Rectal smooth muscle tissue (tissue), 1 donor: Measurements from ENCODE around the gene TMEM9B.

ENCODE experiments used
- H3K27ac ChIP-seq: one replicate; pipeline ENCODE4 v1.7.0; 2013; ENCODE audit warnings: low read depth, low read length, inconsistent platforms
- H3K27me3 ChIP-seq: one replicate; pipeline ENCODE4 v1.7.0; 2013; ENCODE audit warnings: low read length; ENCODE audit not compliant: control insufficient read depth, insufficient read depth
- H3K36me3 ChIP-seq: one replicate; pipeline ENCODE4 v1.7.0; 2013; ENCODE audit warnings: low read length; ENCODE audit not compliant: control insufficient read depth, insufficient read depth
- H3K4me1 ChIP-seq: one replicate; pipeline ENCODE4 v1.7.0; 2013; ENCODE audit warnings: low read length; ENCODE audit not compliant: control insufficient read depth, insufficient read depth
- H3K4me3 ChIP-seq: one replicate; pipeline ENCODE4 v1.7.0; 2013; ENCODE audit warnings: low read length
- H3K9ac ChIP-seq: one replicate; pipeline ENCODE4 v1.7.0; 2013; ENCODE audit warnings: low read length

Gene TMEM9B

DNA sequence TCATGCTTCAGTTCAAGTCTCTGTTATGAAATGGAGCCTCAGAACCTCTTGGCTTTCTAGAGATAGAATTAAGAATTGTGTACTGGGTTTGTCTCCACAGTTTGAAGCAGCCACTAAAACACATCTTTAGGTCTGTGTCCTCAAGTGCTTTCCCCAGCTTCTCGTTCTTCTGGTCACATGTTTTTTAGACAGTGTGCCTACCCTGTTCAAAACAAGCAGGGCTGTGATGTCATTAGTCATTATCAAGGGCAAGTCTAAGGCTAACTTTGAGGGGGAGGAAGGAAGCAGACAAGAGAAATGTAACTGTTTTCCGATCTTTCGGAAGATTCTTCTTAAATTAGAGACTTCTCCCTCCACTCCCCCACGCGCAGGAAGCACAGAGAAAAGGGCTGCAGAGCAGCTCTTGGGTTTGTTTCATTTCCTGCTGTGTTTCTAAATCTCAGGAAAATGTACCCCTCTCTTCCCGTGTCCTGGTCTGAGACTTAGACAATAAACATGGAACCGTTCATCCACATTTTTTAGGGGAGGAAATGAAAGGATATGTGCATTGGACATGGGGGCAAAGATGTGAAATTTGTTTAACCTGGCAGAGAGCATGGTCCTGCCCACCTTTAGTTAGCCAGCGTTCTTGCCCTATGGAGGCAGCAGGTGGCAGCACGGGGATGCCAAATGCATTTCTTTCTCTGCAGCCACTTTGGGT, 50.1 kb downstream of the TMEM9B start:
- peak overlapping the region; percentile 14 for H3K4me3 ChIP-seq
- peak overlapping the region; percentile 25 for H3K27ac ChIP-seq
- no peaks in the 10 kb centered on the region for H3K36me3 ChIP-seq
- no peaks in the 10 kb centered on the region for H3K27me3 ChIP-seq
- H3K4me1 ChIP-seq: peaks cover 20% of the 10 kb centered on the region
- H3K9ac ChIP-seq: no peak overlapping the region

DNA sequence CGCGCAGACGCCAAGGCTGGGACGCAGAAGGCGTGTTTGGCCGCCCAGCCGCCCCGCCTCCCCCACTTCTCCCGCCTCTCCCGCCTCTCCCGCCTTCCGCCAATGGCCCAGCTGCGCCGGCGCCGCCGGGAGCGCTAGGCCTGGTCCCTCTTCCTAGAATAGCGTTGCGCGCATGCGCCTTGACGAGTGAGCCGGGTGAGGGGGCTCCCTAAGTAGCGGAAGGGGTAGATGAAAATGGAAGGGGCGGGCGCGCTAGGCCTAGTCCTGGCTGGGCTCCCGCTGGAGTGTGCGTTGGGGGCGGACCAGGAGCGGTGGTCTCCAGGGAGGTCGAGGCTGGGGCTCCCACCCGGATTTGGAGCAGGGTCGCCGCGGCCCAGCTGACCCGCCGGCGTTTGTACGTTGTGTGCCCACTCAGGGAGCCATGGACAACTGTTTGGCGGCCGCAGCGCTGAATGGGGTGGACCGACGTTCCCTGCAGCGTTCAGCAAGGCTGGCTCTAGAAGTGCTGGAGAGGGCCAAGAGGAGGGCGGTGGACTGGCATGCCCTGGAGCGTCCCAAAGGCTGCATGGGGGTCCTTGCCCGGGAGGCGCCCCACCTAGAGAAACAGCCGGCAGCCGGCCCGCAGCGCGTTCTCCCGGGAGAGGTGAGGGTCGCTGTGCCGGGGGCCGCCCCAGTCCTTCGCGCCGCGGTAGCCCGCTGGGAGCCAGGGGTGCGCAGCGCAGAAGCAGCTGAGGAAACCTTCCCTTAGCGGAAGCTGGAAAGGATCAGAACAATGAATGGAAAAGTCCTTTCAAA, 53.0 kb downstream of the TMEM9B start, which contains the start of gene AKIP1:
AKIP1 (plus strand) TSS at position 161 of the 795 bp plus-strand sequence; CDS start at position 422, 261 bp downstream.
- Histone ChIP-seq H3K27ac (peak within 1 kb of the TSS; percentile 86), H3K36me3 (no peaks in the 10 kb centered on the region), H3K4me3 (peak within 1 kb of the TSS; percentile 71), H3K27me3 (no peaks in the 10 kb centered on the region), H3K9ac (peak within 1 kb of the TSS; percentile 46), H3K4me1 (peaks cover 6% of the 10 kb centered on the region)

DNA sequence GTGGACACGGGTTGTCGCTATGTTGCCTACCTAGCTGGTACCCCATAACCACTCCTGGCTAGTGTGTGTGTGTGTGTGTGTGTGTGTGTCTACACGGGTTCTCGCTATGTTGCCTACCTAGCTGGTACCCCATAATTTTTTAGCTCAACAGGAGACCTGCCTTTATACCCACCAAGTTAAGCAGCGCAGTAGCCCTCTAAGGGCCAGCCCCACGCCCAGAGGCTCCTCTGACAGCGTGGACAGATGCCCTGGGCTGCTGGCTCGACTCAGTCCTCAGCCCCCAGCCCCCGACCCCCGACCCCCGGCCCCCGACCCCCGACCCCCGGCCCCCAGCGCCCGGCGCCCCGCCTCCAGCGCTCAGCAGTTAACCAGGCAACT, 53.6 kb downstream of the TMEM9B start:
- no peaks in the 10 kb centered on the region for H3K36me3 ChIP-seq
- peaks cover 6% of the 10 kb centered on the region for H3K4me1 ChIP-seq
- no peaks in the 10 kb centered on the region for H3K27me3 ChIP-seq
- peak overlapping the region; percentile 34 for H3K9ac ChIP-seq
- peak overlapping the region; percentile 71 for H3K4me3 ChIP-seq
- H3K27ac ChIP-seq: no peak overlapping the region

DNA sequence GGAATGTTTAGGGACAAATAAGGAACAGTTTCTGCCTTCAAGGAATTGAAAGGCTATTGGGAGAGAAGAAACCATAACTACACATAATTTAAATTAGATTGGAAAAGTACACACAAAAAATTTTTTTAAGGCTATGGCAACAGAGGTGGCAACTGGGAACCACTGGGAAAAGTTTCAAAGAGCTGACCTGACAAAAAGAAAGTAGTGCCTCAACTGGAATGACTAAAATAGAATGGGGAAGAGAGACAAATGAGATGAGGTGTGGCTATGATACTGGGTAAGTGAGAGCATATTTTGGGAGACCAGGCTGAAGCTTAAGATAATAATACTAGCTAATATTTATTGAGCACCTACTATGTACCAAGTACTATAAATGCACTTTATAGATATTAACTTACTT, 56.1 kb downstream of the TMEM9B start:
- Histone ChIP-seq H3K9ac (no peak overlapping the region), H3K4me1 (peaks cover 4% of the 10 kb centered on the region), H3K27ac (no peak overlapping the region), H3K27me3 (no peaks in the 10 kb centered on the region), H3K36me3 (no peaks in the 10 kb centered on the region), H3K4me3 (no peak overlapping the region)

DNA sequence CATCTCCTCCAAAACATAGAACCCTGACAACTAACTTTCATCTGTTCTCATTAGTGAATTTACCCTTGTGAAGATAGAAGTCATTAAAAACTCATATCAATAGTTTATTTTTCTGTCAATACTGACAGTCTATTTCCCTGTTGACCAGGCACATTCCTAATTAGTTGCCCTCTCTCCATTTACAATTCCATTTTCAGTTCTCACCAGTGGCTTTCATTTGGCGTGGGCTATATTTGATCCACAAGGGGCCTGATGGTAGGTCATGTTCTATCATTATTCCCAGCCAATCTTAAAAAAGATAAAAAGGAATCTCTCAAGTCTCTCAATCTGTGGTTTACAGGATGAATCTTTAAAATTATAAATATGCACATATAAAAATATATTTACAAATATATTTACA, 57.1 kb downstream of the TMEM9B start:
- Histone ChIP-seq H3K27me3 (no peaks in the 10 kb centered on the region), H3K9ac (no peak overlapping the region), H3K4me3 (no peak overlapping the region), H3K36me3 (no peaks in the 10 kb centered on the region), H3K4me1 (no peaks in the 10 kb centered on the region), H3K27ac (no peak overlapping the region)

DNA sequence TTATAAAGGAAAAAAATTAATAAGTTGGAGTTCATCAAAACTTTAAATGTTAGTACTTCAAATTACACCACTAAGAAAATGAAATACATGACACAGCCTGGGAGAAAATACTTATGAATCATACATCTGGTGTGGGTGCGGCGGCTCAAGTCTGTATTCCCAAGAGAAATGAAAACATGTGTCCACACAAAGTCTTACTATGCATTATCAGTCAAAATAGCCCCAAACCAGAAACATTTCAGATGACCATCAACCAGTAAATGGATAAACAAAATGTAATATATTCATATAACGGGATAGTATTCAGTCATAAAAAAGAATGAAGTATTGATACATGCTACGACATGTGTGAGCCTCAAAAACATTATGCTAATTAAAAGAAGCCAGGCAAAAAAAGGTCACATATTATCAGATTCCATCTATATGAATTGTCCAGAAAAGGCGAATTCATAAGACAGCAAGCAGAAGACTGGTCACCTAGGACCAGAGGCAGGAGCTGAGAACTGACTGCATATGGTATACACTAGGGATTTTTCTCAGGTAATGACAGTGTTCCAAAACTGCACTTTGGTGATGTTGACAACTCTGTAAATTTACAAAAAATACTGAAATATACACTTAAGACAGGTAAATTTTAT, 58.6 kb downstream of the TMEM9B start:
- no peaks in the 10 kb centered on the region for H3K36me3 ChIP-seq
- no peak overlapping the region for H3K4me3 ChIP-seq
- H3K27ac ChIP-seq: no peak overlapping the region
- no peaks in the 10 kb centered on the region for H3K27me3 ChIP-seq
- H3K4me1 ChIP-seq: no peaks in the 10 kb centered on the region
- H3K9ac ChIP-seq: no peak overlapping the region

DNA sequence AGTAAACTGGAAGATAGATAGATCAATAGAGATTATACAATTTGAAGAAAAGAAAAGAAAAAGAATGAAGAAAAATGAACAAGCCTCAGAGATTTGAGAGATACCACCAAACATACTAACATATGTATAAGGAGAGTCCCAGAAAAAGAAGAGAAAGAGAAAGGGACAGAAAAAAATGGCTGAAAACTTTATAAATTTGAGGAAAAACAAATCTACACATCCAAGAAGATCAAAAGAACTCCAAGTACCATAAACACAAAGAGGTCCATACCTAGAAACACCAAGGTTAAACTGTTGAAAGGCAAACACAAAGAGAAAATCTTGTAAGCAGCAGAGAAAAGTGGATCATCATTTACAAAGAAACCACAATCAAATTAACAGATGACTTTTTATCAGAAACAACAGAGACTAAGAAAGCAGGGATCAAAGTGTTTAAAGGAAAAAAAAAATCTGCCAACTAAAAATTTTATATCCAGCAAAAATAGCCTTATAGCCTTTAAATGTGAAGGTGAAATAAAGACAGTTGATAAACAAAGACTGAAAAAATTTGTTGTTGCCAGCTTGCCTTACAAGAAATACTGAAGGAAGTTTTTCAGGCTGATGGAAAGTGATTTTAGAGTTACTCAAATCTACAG, 65.0 kb downstream of the TMEM9B start:
- Histone ChIP-seq H3K4me1 (no peaks in the 10 kb centered on the region), H3K4me3 (no peak overlapping the region), H3K36me3 (no peaks in the 10 kb centered on the region), H3K27ac (no peak overlapping the region), H3K9ac (no peak overlapping the region), H3K27me3 (no peaks in the 10 kb centered on the region)
